Spleen (tissue), 11 donors: ENCODE results near the gene ANKRD30B. TPM values are rescaled to one million over a fixed set of nuclear protein-coding genes. Genes with fewer than 3 reads are reported as not detected.

Experiments used
- DNase-seq: peaks from one replicate; pipeline ENCODE4 v3.0.0-alpha.2; 2020
- H3K27ac ChIP-seq, 8 donors: fragments of 200-600 bp; sonication (generic) in 7 of 8; 1 replicate in 4 of 8; 2 replicates in 4 of 8; pipeline versions ENCODE4 v1.5.0 to v1.8.0; 2016 to 2021; ENCODE audit warnings: inconsistent platforms in 4 of 8, mild to moderate bottlenecking in 4 of 8, moderate library complexity in 1 of 8
- H3K27me3 ChIP-seq, 7 donors: fragments of 200-600 bp; sonication (generic) in 6 of 7; replicated peaks in 1 of 7; 1 replicate in 4 of 7; 2 replicates in 3 of 7; pipeline versions ENCODE4 v1.5.0 to v1.8.0; 2016 to 2021; ENCODE audit warnings: inconsistent platforms in 3 of 7, mild to moderate bottlenecking in 1 of 7
- H3K36me3 ChIP-seq, 6 donors: fragments of 200-600 bp; sonication (generic) in 5 of 6; 1 replicate in 4 of 6; 2 replicates in 2 of 6; pipeline versions ENCODE4 v1.5.0 to v1.8.0; 2016 to 2021; ENCODE audit warnings: inconsistent platforms in 2 of 6
- H3K4me1 ChIP-seq, 6 donors: fragments of 200-600 bp; sonication (generic) in 5 of 6; 1 replicate in 3 of 6; 2 replicates in 3 of 6; pipeline versions ENCODE4 v1.5.0 to v1.8.0; 2016 to 2021; ENCODE audit warnings: inconsistent platforms in 3 of 6
- H3K4me3 ChIP-seq, 8 donors: fragments of 200-600 bp; sonication (generic) in 7 of 8; 1 replicate in 4 of 8; 2 replicates in 4 of 8; pipeline versions ENCODE4 v1.5.0 to v1.8.0; 2016 to 2021; ENCODE audit warnings: inconsistent platforms in 4 of 8, mild to moderate bottlenecking in 4 of 8, moderate library complexity in 2 of 8
- H3K9me3 ChIP-seq, 8 donors: fragments of 200-600 bp; sonication (generic) in 7 of 8; 1 replicate in 4 of 8; 2 replicates in 4 of 8; pipeline versions ENCODE4 v1.5.0 to v1.8.0; 2016 to 2021; ENCODE audit warnings: inconsistent platforms in 4 of 8
- CTCF ChIP-seq, 11 experiments: fragments of 200-600 bp in 7 of 11; fragments of 450-650 bp in 4 of 11; sonication (generic) in 4 of 11; IDR thresholded peaks in 8 of 11; conservative IDR thresholded peaks in 3 of 11; 1 replicate in 7 of 11; 2 replicates in 4 of 11; pipeline versions ENCODE4 v1.4.0 to v1.8.0; 2016 to 2021; ENCODE audit warnings: antibody characterized with exemption in 11 of 11, inconsistent platforms in 4 of 11, mild to moderate bottlenecking in 1 of 11
- POLR2A ChIP-seq, 3 donors: fragments of 450-650 bp; IDR thresholded peaks; one replicate each; pipeline ENCODE4 v1.5.1; 2017; ENCODE audit warnings: antibody characterized with exemption in 3 of 3, mild to moderate bottlenecking in 1 of 3
- POLR2AphosphoS5 ChIP-seq, 3 donors: sonication (generic); formaldehyde crosslinking; IDR thresholded peaks; one replicate each; pipeline ENCODE4 v1.5.1; 2017; ENCODE audit warnings: antibody characterized with exemption in 3 of 3
- WGBS, 5 donors: extraction: QIAGEN DNeasy Blood & Tissue Kit in 3 of 5; methylation state at CpG; one replicate each; pipeline versions ENCODE4 v1.1.5 to v1.1.7; 2013 to 2018; 5-methylcytosine and 5-hydroxymethylcytosine counted together
- intact Hi-C: fragments of 100-400 bp; cut with DNase I; formaldehyde crosslinking; loops from one replicate; pipeline ENCODE4 v1.15.0; 2023; ENCODE audit warnings: low total_unique reads
- microRNA-seq, 3 donors: library from miRNA; unstranded; fragments of <30 nt; microRNA quantifications; one replicate each; pipeline versions ENCODE4 to v1.1.0, GENCODE V29; 2019 to 2020
- polyA plus RNA-seq, 3 donors: library from polyadenylated mRNA; stranded (reverse); fragments of 200-250 nt; gene quantifications; one replicate each; pipeline ENCODE4 v1.2.1, GENCODE V29; 2013
- small RNA-seq, 4 donors: library from RNA; depleted of rRNA; stranded (forward); fragments of <200 nt; gene quantifications; one replicate each; pipeline ENCODE3, GENCODE V24; 2016
- total RNA-seq, 7 donors: library from RNA; depleted of rRNA in 3 of 7; stranded (reverse); fragments of >200 nt in 3 of 7; fragmentation: NEBNext Ultra II Directional in 4 of 7; extraction: Animal tissue kit (Norgen Biotek cat#: 25700) in 4 of 7; gene quantifications; one replicate each; pipeline versions ENCODE4 v1.1.0 to v1.2.1, GENCODE V29; 2016 to 2021
- donor health status: healthy with polysubstance abuse.
- donor health status: DM: no; HTN: no; CAD: no; lungs with moderate emphysema.
- donor health status: DM: no; HTN: no; CAD: no.
- donor health status: Bipolar disorder and iron deficiency.
- donor health status: healthy.
- donor health status: DM: no; HTN: no; CAD: no.
- donor health status: DM: yes; HTN: yes; CAD: no.

Gene ANKRD30B
- total and polyA plus RNA-seq, 10 donors: 0.06 to 0.13 TPM; not detected in 8

- Histone ChIP-seq H3K4me1 (no peaks in the 10 kb centered on the region), H3K27me3 (no peaks in the 10 kb centered on the region), H3K27ac (no peak overlapping the region), H3K9me3 (peaks cover 0 to 11% (median 0%) of the 10 kb centered on the region in 8 donors), H3K36me3 (no peaks in the 10 kb centered on the region), H3K4me3 (no peak overlapping the region)
- WGBS, 5 donors: 91 to 97% (median 95%) methylated on average over 1 of the region's 1 CpG
- TF ChIP-seq CTCF (IDR thresholded peaks at IDR 0.05 in 8 of 11, conservative IDR thresholded peaks at IDR 0.05 in 3 of 11) (no peak), POLR2A (IDR thresholded peaks at IDR 0.05) (no peak), POLR2AphosphoS5 (IDR thresholded peaks at IDR 0.05) (no peak)
- intact Hi-C loops: no loop called here
- no peak for DNase-seq
Measured at GRCh38 chr18:14900435-14900834, 152.5 kb downstream of the ANKRD30B start.

Small RNAs within 50 kb of the gene (microRNA-seq; reads per million reads assigned to microRNA genes)
- gene MIR3156-2: 0 reads per million in 3 donors

Small RNAs within 50 kb of the gene (small RNA-seq; reads per million reads assigned to genes)
- gene MIR3156-2 (0 reads per million in 4 donors), gene RNU6-1210P (0 reads per million in 4 donors)

Other genes starting within 250 kb of the ANKRD30B start
- not detected for gene POTEC, start 204.6 kb upstream of the ANKRD30B start, total RNA-seq
- gene POTEC, start 204.6 kb upstream of the ANKRD30B start, polyA plus RNA-seq: not detected